Measurements from ENCODE around the gene AARS2. TPM values are rescaled to one million over a fixed set of nuclear protein-coding genes. Genes with fewer than 3 reads are reported as not detected.

The AARS2 gene
- total RNA-seq, 1 experiment from 2014 or later = 9.5 TPM

DNA sequence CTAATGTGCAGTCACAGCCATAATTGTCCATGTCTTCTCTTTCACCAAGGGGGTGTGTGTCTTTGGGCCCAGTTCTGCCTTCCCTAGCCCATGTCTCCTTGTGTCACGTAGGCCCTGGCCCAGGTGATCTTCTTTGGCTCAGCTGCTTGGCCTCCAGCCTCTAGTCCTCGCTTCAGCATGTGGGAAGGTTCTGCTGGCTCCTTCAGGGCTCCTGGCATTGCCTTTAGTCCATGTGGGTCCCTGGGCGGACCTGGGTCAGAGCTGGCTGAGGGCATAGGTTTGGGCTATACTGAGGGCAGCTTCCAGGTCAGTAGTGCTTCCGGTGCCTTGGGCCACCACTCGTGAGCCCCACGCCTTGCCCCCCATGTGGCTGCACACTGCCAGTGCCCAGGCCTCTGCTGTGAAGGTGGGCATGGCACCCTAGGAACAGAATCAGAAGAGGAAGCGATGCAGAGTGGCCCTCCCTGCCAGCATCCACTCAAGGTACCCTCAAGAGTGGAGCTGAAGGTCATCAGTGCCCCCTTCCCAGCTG is 12.8 kb downstream of the AARS2 start:
- DNase-seq (ENCODE audit: low spot score) = no peak

- no peak for DNase-seq (ENCODE audit: low spot score)
Observed at GRCh38 chr6:44298864-44299263, 14.3 kb downstream of the AARS2 start.

GRCh38 chr6:44298055-44298803 is 14.9 kb downstream of the AARS2 start:
- DNase-seq (ENCODE audit: low spot score) = no peak

DNA sequence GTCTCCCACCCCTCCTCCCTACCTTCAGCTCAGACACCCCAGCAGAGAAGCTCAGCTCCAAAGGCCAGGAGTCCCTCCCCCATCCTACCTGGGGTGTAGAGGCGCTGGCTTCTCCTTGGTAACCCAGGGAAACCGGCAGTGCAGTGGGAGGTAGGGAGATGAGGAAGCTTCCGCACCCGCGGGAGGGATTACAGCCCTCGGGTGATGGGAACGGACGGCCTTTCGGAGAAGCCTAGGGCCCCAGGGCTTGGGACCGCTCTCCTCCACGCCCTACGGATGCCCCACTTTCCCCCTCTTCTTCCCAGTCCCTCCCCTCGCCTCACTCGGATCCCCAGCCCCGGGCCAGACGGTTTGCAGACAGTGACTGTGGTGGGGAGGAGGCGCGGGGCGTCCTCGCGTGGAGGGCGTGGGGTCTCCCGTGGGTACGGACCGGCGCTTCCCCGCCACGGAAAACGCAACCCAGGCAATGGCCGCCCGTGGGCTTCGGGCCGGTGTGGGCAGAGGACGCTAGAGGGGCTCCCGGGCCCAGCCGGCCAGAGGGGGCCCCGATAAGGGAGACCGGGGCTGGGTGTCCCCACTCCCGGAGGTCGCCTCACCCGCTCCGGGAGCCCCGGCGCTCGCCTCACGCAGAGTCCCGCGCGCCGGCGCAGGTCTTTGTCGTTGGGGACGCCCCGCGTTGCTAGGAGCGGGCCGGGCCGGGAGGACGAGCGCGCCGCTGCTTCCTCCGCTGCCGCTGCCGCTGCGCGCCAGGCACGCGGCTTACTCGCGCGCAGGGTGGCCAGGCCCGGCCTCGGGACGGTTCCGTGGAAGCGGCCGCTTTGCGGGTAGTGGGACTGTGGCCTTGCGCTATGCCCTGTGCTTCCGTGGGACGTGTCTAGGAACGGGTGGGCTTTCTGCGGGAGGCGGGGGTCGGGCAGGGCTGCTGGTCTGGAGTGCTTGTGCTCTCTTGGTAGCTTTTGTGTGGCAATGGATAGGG is 15.8 kb downstream of the AARS2 start:
- DNase-seq (ENCODE audit: low spot score) = no peak

GRCh38 chr6:44294832-44295791 is 18.0 kb downstream of the AARS2 start:
- DNase-seq (ENCODE audit: low spot score) = no peak

DNA sequence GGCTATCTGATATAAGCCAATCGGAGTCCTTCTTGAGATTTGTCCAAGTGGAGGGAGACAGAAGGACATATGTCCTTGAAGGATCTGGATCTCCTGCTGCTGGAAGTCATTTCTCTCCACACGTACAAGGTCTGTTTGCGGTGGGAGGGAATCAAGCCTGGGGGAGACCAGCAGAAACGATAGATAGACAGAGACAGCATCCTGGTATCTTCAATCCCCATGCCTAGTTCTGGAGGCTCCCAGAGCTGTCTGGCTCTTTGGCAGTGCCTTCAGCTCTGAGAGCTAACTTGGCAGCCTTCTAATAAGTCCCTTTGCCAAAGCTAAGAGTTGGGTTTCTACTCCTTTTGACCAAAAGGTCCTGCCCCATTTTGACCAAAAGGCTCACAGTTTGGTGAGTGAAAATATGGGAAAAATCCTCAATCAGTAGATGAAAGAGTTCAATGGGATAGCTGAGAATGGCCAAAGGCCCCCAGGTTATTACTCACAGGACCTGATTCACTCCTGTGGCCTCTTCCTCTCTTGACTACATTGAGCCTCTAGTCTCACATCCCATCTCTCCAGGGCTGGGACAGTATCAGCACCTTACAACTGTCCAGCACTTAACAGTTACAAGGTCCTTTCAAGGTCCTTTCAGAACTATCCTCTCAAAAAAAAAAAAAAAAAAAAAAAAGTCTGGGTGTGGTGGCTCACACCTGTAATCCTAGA is 20.3 kb downstream of the AARS2 start:
- DNase-seq (ENCODE audit: low spot score) = no peak

DNA sequence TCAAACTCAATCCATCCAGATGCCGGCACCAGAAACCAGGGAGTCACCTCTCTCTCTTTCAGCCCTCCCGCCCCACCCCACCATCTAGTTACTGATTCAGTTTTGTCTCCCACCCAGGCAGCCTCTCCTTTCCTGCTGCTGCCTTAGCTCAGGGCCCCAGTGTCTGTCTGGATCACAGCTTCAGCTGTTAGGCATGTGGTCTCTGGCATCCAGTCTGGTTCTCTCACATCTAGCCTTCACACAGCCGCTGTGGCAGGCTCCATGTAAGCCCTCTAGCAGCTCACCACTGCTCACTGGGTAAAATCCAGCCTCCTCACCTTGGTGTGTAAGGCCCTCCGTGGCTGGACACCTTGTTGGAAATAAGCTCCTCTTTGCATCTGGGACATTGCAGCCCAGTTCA is 21.3 kb downstream of the AARS2 start:
- DNase-seq (ENCODE audit: low spot score) = no peak

GRCh38 chr6:44289726-44290260 is 23.4 kb downstream of the AARS2 start:
- no peak for DNase-seq (ENCODE audit: low spot score)

- no peak for DNase-seq (ENCODE audit: low spot score)
Observed at GRCh38 chr6:44286747-44287146, 26.4 kb downstream of the AARS2 start.

GRCh38 chr6:44286285-44286565 is 26.9 kb downstream of the AARS2 start:
- no peak for DNase-seq (ENCODE audit: low spot score)

- no peak for DNase-seq (ENCODE audit: low spot score)
Observed at GRCh38 chr6:44285552-44286284, 27.4 kb downstream of the AARS2 start.

GRCh38 chr6:44284867-44285266 is 28.3 kb downstream of the AARS2 start:
- DNase-seq (ENCODE audit: low spot score) = no peak

DNA sequence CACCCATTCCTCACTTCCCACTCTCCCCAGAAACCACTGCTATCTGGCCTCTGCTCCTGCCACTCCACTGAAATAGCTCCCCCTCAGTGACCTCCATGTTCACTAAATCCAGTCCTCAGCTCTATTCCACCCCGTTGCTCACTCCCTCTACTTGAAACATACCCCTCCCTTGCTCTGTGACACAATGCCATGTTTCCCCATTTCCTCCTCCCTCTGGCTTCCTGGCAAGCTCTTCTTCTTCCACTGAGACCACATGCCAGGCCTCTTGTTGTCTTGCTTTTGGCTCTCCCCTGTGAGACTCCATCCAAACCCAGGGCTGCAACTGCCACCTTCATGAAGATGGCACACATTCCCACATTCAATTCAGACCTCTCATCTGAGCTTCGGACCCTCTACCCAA is 29.0 kb downstream of the AARS2 start:
- DNase-seq (ENCODE audit: low spot score) = no peak

- no peak for DNase-seq (ENCODE audit: low spot score)
Observed at GRCh38 chr6:44278774-44279697, 34.1 kb downstream of the AARS2 start.

GRCh38 chr6:44278315-44278714 is 34.8 kb downstream of the AARS2 start:
- DNase-seq (ENCODE audit: low spot score) = no peak

- DNase-seq (ENCODE audit: low spot score) = no peak
Observed at GRCh38 chr6:44277763-44278162, 35.4 kb downstream of the AARS2 start.

GRCh38 chr6:44276667-44277640 is 36.2 kb downstream of the AARS2 start:
- DNase-seq (ENCODE audit: low spot score) = no peak
